GM19351 (cell line): ENCODE results near the gene DES.

Experiments
- ATAC-seq: cut with Tn5 transposase; IDR thresholded peaks from one replicate; pipeline ENCODE4 v1.9.1; 2021; ENCODE audit warnings: mild to moderate bottlenecking, moderate library complexity; ENCODE audit not compliant: unreplicated experiment

The DES gene

GRCh38 chr2:219437690-219438206 is 19.6 kb downstream of the DES start:
- no peak for ATAC-seq

GRCh38 chr2:219438453-219438852 is 20.3 kb downstream of the DES start:
- ATAC-seq = no peak

GRCh38 chr2:219439506-219439905 is 21.3 kb downstream of the DES start:
- ATAC-seq = no peak

- no peak for ATAC-seq
These were observed 22.4 kb downstream of the DES start for GRCh38 chr2:219440388-219441256.

- ATAC-seq = no peak
These were observed 23.5 kb downstream of the DES start for GRCh38 chr2:219441451-219442255.

DNA sequence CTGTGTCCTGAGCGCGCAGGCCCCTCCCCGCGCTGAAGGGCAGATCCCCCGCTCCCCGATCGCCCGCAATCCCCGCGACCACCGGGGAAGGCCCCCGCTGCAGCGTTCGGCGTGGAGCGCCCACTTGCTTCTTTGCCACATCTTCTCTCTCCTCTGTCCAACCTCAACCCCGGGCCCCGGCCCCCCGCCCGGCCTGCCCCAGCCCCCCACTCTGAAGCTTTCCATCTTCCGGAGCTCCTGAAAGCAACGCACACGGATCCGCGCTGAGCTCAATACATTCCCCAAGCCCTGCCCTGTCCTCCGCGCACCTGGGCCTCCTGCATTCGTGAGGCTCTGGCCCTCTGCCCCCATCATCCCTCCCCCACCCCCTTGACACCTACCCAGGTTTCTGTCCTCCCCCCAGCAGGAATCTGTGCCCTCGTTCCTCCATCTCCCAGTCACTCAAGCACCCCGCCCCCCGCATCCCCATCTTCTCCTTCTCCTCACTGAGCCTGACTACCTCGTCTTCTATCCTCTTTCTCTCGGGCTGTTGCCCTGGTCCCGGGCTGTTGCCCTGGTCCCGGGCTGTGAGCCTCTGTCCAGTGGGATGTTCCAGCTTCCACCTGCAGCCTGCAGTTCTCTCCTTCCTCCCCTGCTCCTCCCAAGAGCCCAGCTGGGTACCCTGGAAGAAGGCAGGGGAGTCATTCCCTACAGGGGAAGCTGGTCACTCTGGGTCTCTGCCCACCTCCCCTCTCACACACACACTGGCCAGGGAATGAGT is 24.3 kb downstream of the DES start:
- ATAC-seq = no peak

DNA sequence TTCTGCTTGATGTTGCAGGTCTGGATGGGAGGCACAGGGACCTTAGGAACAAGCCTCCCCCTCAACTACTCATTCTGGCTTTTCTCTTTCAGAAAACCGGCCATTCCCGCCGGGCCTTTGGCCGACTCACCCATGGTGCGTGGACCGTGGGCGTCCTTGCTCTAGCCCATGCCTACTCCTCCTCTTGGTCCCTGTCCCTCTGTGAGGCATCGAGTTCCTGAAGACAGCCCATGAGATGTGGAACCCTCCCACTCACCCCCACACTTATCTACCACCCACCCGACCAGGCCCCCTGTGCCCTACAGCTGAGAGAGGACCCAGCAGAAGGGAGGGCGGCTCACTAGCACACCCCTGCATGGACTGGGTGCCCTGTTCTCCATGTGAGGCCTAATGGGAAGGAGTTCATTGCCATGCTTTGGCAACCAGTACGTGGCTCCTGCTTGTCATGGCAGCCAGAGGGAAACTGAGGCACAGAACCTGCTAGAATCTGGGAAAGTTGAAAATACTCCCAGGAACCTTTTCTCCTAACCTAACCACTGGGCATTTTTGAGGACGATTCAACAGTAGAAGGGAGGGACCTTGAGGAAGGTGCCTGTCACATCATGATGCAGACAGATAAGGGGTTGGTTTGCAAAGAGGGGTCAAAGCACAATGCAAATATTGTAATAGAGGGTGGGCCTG is 25.0 kb downstream of the DES start:
- ATAC-seq = no peak

- ATAC-seq = no peak
These were observed 25.5 kb downstream of the DES start for GRCh38 chr2:219443697-219444023.

- ATAC-seq = no peak
These were observed 26.5 kb downstream of the DES start for GRCh38 chr2:219444566-219445091.

- no peak for ATAC-seq
These were observed 27.1 kb downstream of the DES start for GRCh38 chr2:219445220-219445640.

DNA sequence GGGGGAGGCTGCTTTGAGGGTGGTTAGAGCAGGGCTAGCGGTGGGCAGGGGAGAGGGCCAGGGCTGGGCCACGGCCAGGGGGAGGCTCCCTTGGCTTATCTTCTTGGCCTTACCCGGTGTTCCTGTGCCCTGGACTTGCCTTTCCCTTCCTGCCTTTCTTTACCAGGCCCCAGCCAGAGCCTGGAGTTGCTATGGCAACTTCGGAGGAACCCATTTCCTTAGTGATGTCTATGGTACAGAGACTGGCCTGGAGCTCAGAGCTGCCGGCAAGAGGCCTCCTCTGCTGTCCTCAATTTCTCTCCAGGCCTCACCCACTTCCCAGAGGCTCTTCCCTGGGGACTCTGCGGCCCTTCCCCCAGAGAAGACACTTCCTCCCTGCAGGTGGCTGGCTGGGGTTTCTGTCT is 27.9 kb downstream of the DES start:
- ATAC-seq = no peak

DNA sequence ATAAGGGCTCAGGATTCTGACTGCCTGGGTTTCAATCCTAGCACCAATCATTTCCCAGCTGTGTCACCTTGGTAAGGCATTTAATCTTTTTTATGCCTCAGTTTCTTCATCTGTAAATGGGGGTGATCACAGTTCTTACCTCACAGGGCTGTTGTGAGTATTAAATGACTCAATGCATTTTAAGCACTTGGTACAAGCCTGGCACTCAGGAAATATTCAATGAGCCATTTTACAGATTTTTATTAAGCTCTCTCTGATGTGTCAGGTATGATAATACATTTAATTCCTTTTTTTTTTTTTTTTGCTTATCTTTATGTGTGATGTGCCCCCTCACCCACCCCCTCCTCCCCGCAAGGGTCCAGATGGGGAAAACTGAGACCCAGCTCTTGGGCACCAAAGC is 28.5 kb downstream of the DES start:
- ATAC-seq = no peak

DNA sequence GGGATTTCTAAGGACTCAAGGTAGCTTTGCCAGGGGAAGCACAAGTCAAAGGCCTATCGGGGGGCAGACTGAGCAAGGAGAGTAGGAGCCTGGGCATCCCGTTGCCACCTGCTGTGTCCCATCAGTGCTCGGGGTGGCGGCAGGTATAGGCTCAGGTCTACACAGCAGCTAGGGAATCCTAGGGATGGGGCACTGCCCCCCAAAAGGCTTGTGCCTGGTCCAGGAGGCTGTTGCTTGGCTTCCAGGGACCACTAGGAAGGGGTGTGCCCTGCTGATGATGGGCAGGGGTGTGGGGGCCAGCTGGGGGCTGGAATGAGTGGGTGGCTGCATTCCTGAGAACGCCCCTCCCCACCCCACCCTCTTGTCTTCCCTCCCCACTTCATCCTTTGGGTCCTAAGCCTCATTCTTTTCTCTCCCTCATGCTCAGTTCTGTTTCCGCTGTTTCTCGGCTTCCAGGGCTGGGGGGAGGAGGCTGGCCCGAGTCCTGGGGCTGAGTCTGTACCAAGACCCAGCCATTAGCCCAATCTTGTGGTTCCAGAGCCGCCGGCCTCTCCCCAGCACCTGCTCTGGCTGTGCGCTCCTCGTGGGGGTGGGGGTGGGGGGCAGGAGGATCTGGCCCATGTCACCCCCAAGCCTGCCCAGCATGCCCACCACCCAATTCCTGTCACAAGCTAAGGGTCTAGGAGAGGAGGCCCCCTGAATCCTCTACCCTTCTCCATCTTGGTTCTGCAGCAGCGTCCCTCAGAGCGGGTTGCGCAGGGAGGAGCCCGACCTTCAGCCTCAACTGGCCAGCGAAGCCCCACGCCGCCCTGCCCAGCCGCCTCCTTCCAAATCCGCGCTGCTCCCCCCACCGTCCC is 29.3 kb downstream of the DES start:
- no peak for ATAC-seq

GRCh38 chr2:219448099-219448775 is 30.1 kb downstream of the DES start:
- ATAC-seq = no peak

DNA sequence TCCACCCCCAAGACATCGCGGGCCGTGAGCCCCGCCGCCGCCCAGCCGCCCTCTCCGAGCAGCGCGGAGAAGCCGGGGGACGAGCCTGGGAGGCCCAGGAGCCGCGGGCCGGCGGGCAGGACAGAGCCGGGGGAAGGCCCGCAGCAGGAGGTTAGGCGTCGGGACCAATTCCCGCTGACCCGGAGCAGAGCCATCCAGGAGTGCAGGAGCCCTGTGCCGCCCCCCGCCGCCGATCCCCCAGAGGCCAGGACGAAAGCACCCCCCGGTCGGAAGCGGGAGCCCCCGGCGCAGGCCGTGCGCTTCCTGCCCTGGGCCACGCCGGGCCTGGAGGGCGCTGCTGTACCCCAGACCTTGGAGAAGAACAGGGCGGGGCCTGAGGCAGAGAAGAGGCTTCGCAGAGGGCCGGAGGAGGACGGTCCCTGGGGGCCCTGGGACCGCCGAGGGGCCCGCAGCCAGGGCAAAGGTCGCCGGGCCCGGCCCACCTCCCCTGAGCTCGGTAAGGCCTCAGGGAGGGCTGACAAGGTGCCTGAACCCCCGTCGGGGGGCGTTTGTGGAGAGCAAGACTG is 30.7 kb downstream of the DES start:
- no peak for ATAC-seq

DNA sequence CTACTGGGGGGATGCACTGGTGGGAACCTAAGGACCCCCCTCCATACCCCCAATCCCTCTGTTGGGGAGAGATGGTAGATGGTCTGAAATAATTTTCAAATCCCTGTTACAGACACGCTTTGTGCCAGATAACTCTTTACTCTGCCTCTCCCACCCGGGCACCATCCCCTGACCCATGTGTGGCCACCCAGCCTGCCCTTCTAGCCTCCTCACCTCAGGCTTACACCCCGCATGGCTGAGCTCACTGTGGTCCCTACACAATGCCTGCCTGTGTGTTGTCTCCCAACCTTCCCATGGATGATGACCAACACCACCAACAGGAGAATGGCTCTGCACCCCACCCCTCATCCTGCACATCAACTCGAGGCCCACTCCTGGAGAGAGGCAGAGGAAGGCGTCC is 31.4 kb downstream of the DES start:
- no peak for ATAC-seq

- ATAC-seq = no peak
These were observed 33.6 kb downstream of the DES start for GRCh38 chr2:219451661-219452360.
